GM10248 (cell line): ENCODE measurements around the gene PI4KA.
A peak's percentile ranks its signal among the peaks of the same experiment; 100 is the strongest.

Experiments used
- CTCF ChIA-PET: fragments of 300-600 bp; sonication (Branson Sonifier 250); formaldehyde crosslinking; extraction: SDS; loops from one replicate; lab custom pipeline; 2021; ENCODE audit warnings: antibody characterized with exemption; lab: Yijun Ruan, JAX
- POLR2A ChIA-PET: fragments of 350-650 bp; sonication (Branson Sonifier 250); formaldehyde crosslinking; extraction: SDS; loops from one replicate; lab custom pipeline; 2020; ENCODE audit warnings: antibody characterized with exemption; lab: Yijun Ruan, JAX
- DNase-seq: peaks from one replicate; pipeline ENCODE4 v3.0.0; 2012; ENCODE audit errors: extremely low spot score
- TF ChIP-seq, protein P1 (sequence below): IDR thresholded peaks from 2 replicates; pipeline ENCODE4 v1.5.1; 2012; ENCODE audit warnings: mild to moderate bottlenecking, low read depth; ENCODE audit errors: extremely low read depth, missing control alignments, control extremely low read depth

PI4KA gene

GRCh38 chr22:20804650-20805049 is 54.0 kb downstream of the PI4KA start:
- ChIA-PET POLR2A (no interaction called here), CTCF (interaction anchor here (0.6 to 5.4 kb wide), 7 partner anchors 9 to 48 kb away, joined by 3 to 21 read pairs (median 5); no protein-coding TSS in a partner anchor)
- TF ChIP-seq, protein P1, sequence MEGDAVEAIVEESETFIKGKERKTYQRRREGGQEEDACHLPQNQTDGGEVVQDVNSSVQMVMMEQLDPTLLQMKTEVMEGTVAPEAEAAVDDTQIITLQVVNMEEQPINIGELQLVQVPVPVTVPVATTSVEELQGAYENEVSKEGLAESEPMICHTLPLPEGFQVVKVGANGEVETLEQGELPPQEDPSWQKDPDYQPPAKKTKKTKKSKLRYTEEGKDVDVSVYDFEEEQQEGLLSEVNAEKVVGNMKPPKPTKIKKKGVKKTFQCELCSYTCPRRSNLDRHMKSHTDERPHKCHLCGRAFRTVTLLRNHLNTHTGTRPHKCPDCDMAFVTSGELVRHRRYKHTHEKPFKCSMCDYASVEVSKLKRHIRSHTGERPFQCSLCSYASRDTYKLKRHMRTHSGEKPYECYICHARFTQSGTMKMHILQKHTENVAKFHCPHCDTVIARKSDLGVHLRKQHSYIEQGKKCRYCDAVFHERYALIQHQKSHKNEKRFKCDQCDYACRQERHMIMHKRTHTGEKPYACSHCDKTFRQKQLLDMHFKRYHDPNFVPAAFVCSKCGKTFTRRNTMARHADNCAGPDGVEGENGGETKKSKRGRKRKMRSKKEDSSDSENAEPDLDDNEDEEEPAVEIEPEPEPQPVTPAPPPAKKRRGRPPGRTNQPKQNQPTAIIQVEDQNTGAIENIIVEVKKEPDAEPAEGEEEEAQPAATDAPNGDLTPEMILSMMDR, result no peak
- DNase-seq, result no peak

DNA sequence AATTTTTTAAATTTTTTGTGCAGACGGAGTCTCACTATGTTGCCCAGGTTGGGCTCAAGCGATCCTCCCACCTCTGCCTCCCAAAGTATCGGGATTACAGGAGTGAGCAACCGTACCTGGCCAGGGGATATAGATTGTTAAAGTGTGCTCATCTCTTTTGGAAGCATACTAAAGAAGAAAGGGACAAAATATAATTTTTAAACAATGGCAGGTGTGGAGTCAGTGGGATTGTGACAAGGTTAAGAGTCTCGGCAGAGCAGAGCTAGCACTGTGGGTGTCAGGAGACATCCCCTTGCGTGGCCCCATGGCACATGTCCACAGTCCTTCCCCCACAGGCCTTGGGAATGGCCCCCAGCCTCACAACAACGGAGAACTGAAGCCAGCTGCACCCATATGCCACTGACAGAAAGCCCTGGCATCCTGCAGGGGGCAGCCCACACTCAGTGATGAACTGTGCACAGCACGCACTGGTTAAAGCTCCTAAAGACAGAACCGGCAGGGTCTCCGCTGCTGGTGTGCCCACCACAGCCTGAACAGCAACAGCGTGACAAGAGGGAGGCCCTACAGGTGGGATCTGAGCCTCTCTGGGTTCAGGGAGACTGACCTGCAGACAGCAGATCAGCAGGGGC is 54.8 kb downstream of the PI4KA start:
- ChIA-PET POLR2A (no interaction called here), CTCF (interaction anchor here (0.7 to 5.4 kb wide), 6 partner anchors 8 to 47 kb away, joined by 3 to 21 read pairs (median 5); no protein-coding TSS in a partner anchor)
- TF ChIP-seq, protein P1, result peak; percentile 49
- DNase-seq, result peak; percentile 38

GRCh38 chr22:20802922-20803553 is 55.6 kb downstream of the PI4KA start:
- CTCF ChIA-PET, result interaction anchor here (1.5 to 5.4 kb wide), 4 partner anchors 10 to 19 kb away, joined by 4 to 21 read pairs (median 6); no protein-coding TSS in a partner anchor
- TF ChIP-seq, protein P1, result no peak
- POLR2A ChIA-PET, result no interaction called here
- DNase-seq, result no peak

GRCh38 chr22:20802452-20802851 is 56.2 kb downstream of the PI4KA start:
- CTCF ChIA-PET, result interaction anchor here (1.6 to 5.4 kb wide), 2 partner anchors 14 to 19 kb away, joined by 4 to 21 read pairs; no protein-coding TSS in a partner anchor
- POLR2A ChIA-PET, result no interaction called here
- DNase-seq, result no peak
- TF ChIP-seq, protein P1, result no peak

- ChIA-PET POLR2A (no interaction called here), CTCF (interaction anchor here (1.1 to 5.4 kb wide), 2 partner anchors 12 to 16 kb away, joined by 3 to 21 read pairs; no protein-coding TSS in a partner anchor)
- TF ChIP-seq, protein P1, result no peak
- DNase-seq, result no peak
Measured at GRCh38 chr22:20799449-20799848, 59.2 kb downstream of the PI4KA start.

DNA sequence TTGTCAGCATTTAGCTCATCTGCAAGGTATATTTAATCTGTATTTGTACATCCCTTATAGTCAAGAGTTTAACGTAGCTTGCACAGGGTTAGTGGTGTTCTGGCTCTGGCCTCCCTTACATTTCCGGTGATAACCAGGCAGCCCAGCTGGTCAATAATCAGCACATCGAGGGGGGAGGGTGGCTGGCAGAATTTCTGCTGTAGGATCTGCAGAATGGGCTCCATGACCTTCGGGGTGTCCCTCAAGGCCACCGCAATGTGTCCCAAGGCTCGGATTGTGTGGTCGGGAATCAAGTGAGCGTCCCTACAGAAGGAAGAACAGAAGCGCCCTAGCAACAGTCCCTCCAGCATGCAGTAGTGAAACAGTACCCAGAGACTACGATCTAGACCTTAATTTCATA is 59.6 kb downstream of the PI4KA start:
- TF ChIP-seq, protein P1, result no peak
- CTCF ChIA-PET, result interaction anchor here (1.1 to 4.5 kb wide), 2 partner anchors 12 to 15 kb away, joined by 3 to 26 read pairs; no protein-coding TSS in a partner anchor
- no peak for DNase-seq
- POLR2A ChIA-PET, result no interaction called here
